Progenitor cell of endocrine pancreas (in vitro differentiated cells): ENCODE results near the gene ARHGAP6. TPM values are rescaled to one million over a fixed set of nuclear protein-coding genes. Genes with fewer than 3 reads are reported as not detected.

Experiments
- DNase-seq: peaks from one replicate; pipeline ENCODE4 v3.0.0; 2021; ENCODE audit warnings: low spot score; ENCODE audit not compliant: unreplicated experiment
- H3K27ac Mint-ChIP-seq: 2 replicates; pipeline ENCODE4 v1.8.0; 2021; ENCODE audit warnings: mild to moderate bottlenecking, moderate library complexity, mixed read lengths
- H3K27me3 Mint-ChIP-seq: 2 replicates; pipeline ENCODE4 v1.8.0; 2021; ENCODE audit warnings: mixed read lengths
- H3K36me3 Mint-ChIP-seq: 2 replicates; pipeline ENCODE4 v1.8.0; 2022; ENCODE audit warnings: mixed read lengths; ENCODE audit not compliant: insufficient read depth
- H3K4me1 Mint-ChIP-seq: 2 replicates; pipeline ENCODE4 v1.8.0; 2021; ENCODE audit warnings: low read depth, mixed read lengths
- H3K4me3 Mint-ChIP-seq: 2 replicates; pipeline ENCODE4 v1.8.0; 2021; ENCODE audit warnings: low read depth, mild to moderate bottlenecking, moderate library complexity, mixed read lengths
- H3K9me3 Mint-ChIP-seq: 2 replicates; pipeline ENCODE4 v1.8.0; 2021; ENCODE audit warnings: low read depth, mixed read lengths
- CTCF ChIP-seq: fragments of 200-600 bp; sonication (generic); IDR thresholded peaks from one replicate; pipeline ENCODE4 v1.5.0; 2021; ENCODE audit warnings: antibody characterized with exemption, mild to moderate bottlenecking; ENCODE audit not compliant: unreplicated experiment
- total RNA-seq: library from RNA; stranded (reverse); gene quantifications from 2 replicates; pipeline ENCODE4 v1.2.1, GENCODE V29; 2021

The ARHGAP6 gene
- total RNA-seq, 1 donor from 2014 or later, result 1.9 TPM

DNA sequence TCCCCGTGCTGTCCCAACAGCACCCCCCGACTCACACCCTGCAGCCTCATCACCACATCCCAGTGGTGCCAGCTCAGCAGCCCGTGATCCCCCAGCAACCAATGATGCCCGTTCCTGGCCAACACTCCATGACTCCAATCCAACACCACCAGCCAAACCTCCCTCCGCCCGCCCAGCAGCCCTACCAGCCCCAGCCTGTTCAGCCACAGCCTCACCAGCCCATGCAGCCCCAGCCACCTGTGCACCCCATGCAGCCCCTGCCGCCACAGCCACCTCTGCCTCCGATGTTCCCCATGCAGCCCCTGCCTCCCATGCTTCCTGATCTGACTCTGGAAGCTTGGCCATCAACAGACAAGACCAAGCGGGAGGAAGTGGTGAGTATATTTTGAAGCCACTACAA, 367.1 kb downstream of the ARHGAP6 start:
- TF ChIP-seq CTCF, result no peak
- H3K27ac Mint-ChIP-seq, result no peak overlapping the region
- H3K4me1 Mint-ChIP-seq, result peaks cover 2% of the 10 kb centered on the region
- DNase-seq, result no peak
- peaks cover 1% of the 10 kb centered on the region for H3K36me3 Mint-ChIP-seq
- no peaks in the 10 kb centered on the region for H3K27me3 Mint-ChIP-seq
- H3K9me3 Mint-ChIP-seq, result peaks cover 13% of the 10 kb centered on the region
- no peak overlapping the region for H3K4me3 Mint-ChIP-seq

DNA sequence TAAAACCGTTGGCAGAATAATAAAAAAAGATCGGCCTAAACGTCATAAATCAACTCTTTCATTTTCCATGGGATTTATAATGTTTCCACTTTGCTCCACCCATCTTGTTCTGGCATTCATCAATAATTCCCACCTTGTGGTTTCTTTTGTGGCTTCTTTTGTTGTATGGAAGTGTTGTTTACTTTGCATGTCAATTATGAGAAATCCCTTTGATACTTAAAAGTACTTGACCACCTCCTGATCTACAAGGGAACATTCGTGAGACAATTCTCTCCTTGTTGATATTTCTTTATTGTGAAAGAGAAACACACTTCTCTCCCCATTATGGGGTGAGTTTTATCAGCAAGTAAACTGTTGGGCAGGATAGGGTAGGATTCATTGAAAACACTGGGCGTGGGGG, 369.7 kb downstream of the ARHGAP6 start:
- Mint-ChIP-seq H3K4me1 (peaks cover 2% of the 10 kb centered on the region), H3K9me3 (peaks cover 22% of the 10 kb centered on the region), H3K36me3 (peaks cover 1% of the 10 kb centered on the region), H3K27me3 (no peaks in the 10 kb centered on the region), H3K27ac (no peak overlapping the region), H3K4me3 (no peak overlapping the region)
- no peak for TF ChIP-seq CTCF
- no peak for DNase-seq

GRCh38 chrX:11293113-11293512, 372.6 kb downstream of the ARHGAP6 start, which contains the start of gene AMELX:
AMELX (plus strand) TSS chrX:11293413; CDS start chrX:11294789, 1,376 bp downstream.
- Mint-ChIP-seq H3K36me3 (no peaks in the 10 kb centered on the region), H3K4me3 (no peak within 1 kb of the TSS), H3K27me3 (no peaks in the 10 kb centered on the region), H3K9me3 (peaks cover 14% of the 10 kb centered on the region), H3K4me1 (peaks cover 2% of the 10 kb centered on the region), H3K27ac (no peak within 1 kb of the TSS)
- DNase-seq, result no peak
- TF ChIP-seq CTCF, result no peak

- Mint-ChIP-seq H3K4me3 (no peak overlapping the region), H3K27me3 (no peaks in the 10 kb centered on the region), H3K4me1 (no peaks in the 10 kb centered on the region), H3K9me3 (peaks cover 17% of the 10 kb centered on the region), H3K36me3 (no peaks in the 10 kb centered on the region), H3K27ac (no peak overlapping the region)
- no peak for DNase-seq
- TF ChIP-seq CTCF, result no peak
Measured at GRCh38 chrX:11290416-11291102, 375.2 kb downstream of the ARHGAP6 start.

DNA sequence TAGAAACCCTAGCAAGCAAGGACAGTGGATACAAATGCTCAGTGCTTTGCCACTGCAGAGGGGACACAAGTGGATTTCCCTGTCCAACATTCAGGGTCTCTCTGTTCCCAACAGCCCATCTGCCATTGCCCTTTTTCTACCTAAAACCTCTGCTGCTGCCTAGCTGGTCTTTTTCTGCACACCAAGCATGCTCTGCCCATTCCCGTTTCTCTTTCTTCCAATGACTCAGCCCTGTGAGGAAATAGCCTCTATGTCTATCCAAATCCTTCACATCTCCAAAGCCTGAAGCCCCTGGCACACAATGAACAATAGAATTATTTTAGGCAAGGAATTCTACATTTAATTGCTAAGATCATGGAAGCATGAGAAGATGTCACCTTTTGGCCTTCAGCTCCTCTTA, 378.2 kb downstream of the ARHGAP6 start:
- TF ChIP-seq CTCF, result no peak
- H3K36me3 Mint-ChIP-seq, result no peaks in the 10 kb centered on the region
- no peak overlapping the region for H3K27ac Mint-ChIP-seq
- DNase-seq, result no peak
- H3K4me1 Mint-ChIP-seq, result no peaks in the 10 kb centered on the region
- H3K4me3 Mint-ChIP-seq, result no peak overlapping the region
- H3K27me3 Mint-ChIP-seq, result no peaks in the 10 kb centered on the region
- H3K9me3 Mint-ChIP-seq, result peaks cover 19% of the 10 kb centered on the region
